ENCODE data around the gene APLP1. TPM values are rescaled to one million over a fixed set of nuclear protein-coding genes. Genes with fewer than 3 reads are reported as not detected.
"Not testable (repeated sequence)": the region's sequence is repeated elsewhere in the genome, so short reads cannot be mapped to it uniquely, and the experiment has no call there.

The APLP1 gene
- polyA plus RNA-seq, 4 donors, result 19.3 to 32.8 (median 28.3) TPM

DNA sequence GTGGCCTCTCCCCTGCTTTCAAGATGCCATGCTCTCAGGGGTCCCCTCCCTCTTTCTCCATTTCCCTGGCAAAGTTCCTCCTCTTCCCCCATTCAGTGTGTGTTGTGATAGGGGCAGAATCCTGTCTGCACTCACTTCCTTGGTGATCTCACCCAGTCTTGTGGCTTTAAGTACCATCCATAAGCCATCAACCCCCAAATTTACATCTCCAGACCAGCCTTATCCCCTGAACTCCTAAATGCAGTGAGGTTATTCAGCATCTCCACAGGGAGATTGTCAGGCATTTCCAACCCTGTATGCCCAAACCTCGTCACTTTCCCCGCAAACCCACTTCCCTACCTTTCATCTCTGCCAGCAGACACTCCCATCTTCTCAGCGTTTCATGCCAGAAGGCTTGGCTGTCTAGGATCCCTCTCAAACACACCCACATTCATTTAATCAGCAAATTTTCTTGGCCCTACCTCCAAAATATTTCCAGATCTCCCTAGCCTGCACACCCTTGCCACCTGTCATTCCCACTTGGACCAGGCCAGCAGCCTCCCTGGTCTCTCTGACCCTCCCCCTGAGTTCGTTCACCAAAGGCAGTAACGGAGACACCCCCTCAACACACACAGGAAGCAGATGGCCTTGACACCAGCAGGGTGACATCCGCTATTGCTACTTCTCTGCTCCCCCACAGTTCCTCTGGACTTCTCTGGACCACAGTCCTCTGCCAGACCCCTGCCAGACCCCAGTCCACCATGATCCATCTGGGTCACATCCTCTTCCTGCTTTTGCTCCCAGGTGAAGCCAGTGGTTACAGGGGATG, 33.7 kb downstream of the APLP1 start, which contains the start of gene HCST:
Gene HCST (plus strand): TSS at position 676 of the 808 bp plus-strand sequence. CDS start 65 bp downstream, at position 741.
- no peak for DNase-seq (ENCODE audit: low read depth in 4 of 4, low spot score in 2 of 4)

DNA sequence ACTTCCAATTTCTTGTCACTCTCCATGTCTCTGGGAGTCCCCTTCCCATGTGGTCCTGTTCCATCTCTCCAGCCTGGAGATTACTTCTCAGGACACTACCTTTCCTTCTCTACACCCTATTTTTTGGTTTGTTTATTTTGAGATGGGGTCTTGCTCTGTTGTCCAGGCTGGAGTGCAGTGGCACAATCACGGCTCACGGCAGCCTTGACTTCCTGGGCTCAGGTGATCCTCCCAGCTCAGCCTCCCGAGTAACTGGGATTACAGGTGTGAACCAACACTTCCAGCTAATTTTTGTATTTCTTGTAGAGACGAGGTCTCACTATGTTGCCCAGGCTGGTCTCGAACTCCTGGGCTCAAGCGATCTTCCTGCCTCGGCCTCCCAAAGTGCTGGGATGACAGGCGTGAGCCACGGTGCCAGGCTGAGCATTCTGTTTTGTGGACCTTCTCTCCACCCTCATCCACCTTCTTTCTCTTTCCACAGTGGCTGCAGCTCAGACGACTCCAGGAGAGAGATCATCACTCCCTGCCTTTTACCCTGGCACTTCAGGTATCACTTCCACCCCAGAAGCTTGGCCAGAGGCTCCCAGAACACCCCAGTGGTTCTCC, 34.6 kb downstream of the APLP1 start:
- DNase-seq (ENCODE audit: low read depth in 4 of 4, low spot score in 2 of 4), result no peak

DNA sequence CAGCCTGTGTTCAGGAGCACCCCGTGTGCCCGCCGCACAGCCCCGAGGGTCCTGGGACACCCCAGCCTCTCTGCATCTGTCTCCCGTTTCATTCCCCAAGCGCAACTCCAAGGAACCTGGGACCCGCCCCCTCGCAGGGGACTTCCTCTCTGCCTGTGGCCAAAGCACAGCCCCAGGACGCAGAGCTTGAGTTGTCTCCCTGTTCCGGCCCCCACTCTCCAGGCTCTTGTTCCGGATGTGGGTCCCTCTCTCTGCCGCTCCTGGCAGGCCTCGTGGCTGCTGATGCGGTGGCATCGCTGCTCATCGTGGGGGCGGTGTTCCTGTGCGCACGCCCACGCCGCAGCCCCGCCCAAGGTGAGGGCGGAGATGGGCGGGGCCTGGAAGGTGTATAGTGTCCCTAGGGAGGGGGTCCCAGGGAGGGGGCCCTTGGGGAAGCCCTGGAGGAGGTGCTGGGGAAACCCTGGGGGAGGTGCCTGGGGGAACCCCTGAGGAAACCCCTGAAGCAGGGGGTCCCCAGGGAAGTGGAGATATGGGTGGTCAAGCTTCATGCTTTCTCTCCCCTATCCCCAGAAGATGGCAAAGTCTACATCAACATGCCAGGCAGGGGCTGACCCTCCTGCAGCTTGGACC, 35.3 kb downstream of the APLP1 start:
- no peak for DNase-seq (ENCODE audit: low read depth in 4 of 4, low spot score in 2 of 4)

DNA sequence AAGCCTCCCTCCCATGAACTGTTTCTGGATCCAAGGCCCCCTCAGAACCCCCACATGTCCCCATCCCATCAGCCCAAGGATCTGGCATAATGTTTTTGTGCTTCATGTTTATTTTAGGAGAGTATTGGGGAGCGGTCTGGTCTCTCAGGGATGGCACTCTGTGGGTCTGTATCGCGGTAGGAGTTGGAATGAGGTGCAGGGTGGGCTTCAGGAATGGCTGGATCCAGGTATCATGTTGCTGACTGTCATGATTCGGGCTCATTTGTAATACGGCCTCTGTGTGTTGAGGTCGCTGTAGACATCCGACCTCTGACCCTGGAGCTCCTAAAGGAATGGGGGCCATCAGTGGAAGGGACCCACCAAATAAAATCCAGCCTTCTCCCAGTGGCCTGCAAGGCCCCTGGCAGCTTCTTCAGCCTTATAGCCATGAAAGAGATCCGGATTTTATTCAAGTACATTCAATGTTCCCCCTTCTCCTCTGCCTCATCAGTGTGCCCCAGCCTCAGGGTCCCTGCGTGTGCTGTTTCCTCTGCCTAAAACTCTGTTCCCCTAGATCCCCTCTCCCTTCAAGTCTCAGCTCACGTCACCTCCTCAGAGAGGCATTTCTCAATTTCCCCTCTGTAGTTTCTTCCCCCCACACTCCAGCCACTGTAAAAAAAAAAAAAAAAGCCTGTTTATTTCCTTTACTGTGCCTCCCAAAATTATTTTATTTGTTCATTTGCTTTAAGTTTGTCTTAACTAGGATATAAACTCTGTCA, 36.1 kb downstream of the APLP1 start:
- DNase-seq (ENCODE audit: low read depth in 4 of 4, low spot score in 2 of 4), result no peak

GRCh38 chr19:35905178-35905727, 36.9 kb downstream of the APLP1 start:
- no peak for DNase-seq (ENCODE audit: low read depth in 4 of 4, low spot score in 2 of 4)

DNA sequence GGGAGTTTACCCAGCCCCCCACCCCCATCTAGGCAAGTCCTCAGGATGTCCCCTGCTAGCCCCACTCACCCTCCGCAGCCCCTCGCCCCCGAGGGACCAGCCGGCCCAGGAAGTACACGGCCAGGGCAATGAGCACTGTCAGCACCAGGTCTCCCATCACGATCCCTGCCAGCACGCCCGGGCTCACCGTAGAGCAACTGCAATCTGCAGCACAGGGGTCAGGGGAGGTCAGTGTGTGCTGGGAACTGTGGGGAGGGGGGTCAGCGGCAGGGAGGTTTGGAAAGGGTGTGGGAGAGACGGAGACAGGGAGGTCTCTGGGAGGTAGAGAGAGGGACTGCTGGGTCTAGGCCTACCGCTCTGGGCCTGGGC, 39.0 kb downstream of the APLP1 start:
- DNase-seq (ENCODE audit: low read depth in 4 of 4, low spot score in 2 of 4), result no peak

DNA sequence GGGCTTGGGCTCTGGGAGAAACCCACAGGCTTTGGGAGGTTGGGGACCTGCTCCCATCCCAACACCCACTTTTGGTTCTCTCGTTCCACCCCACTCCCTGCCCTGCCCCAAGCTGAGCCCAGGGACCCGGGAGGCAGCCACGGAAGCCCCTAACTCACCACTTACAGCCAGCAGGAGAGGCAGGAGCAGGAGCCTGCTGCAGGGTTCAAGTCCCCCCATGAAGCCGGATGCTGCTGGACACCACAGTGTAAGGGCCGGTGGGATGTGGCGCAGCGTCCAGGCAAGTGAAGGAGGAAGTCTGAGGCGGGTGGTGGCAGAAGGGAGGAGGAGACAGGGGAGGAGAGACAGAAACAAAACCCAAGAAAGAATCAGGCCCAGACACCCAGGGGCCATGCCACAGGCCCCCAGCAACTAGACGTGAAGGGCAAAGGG, 39.7 kb downstream of the APLP1 start, which contains the start of gene TYROBP:
Gene TYROBP (minus strand): TSS at position 286 of the 432 bp plus-strand sequence. CDS start 67 bp downstream, at position 219.
- DNase-seq (ENCODE audit: low read depth in 4 of 4, low spot score in 2 of 4), result no peak

DNA sequence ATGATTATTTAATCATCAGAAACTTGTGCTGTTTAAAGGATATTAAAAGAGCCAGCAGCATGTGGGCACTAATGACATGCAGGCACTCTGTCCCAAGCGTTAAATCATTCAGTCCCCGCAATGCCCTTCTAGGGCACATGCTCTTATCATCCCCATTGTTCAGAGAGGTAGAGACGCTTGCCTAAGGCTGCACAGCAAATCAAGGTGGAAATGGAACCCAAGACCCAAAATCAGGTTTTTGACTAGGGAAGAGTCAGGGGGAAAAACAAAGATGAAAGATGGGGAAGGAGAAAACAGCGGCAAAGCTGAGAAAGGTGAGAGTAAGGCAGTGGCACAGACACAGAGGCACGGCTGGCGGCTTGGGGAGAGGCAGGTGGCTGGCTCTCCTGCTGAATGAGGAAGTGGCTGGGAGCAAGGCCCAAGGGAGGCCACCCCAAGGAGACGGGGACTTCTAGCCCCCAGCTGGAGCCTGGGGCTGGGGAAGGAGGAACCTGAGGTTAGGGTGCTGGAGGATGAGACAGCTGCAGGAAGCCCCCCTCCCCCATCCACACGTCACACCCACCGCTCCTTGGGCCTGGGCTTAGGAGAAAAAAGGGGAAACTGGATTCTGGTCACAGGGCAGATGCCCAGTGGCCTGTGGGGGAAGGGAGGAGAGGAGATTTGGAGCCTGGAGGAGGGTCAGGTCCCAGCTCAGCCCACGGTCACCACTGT, 40.8 kb downstream of the APLP1 start:
- no peak for DNase-seq (ENCODE audit: low read depth in 4 of 4, low spot score in 2 of 4)

DNA sequence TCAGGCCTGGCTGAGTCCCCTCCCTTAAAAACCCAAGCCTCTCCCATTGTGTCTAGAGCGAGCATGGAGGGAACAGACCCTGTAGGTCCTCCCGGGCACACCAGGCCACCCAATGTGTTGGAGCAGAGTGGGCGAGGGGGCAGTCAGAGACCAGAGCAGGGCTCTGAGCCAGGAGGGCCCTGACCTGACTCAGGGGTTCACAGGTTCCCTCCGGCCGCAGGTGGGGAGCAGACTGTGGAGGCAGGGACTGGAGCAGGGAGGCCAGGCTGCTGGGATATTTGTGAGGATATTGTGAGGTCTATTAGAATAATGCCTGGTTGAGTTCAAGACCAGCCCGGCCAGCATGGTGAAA, 41.3 kb downstream of the APLP1 start:
- DNase-seq (ENCODE audit: low read depth in 4 of 4, low spot score in 2 of 4), result no peak

GRCh38 chr19:35910355-35910754, 42.0 kb downstream of the APLP1 start:
- DNase-seq (ENCODE audit: low read depth in 4 of 4, low spot score in 2 of 4), result not testable (repeated sequence)

- no peak for DNase-seq (ENCODE audit: low read depth in 4 of 4, low spot score in 2 of 4)
Measured at GRCh38 chr19:35911173-35911572, 42.8 kb downstream of the APLP1 start.

- DNase-seq (ENCODE audit: low read depth in 4 of 4, low spot score in 2 of 4), result no peak
Measured at GRCh38 chr19:35911790-35912189, 43.4 kb downstream of the APLP1 start.

GRCh38 chr19:35913589-35913988, 45.2 kb downstream of the APLP1 start:
- DNase-seq (ENCODE audit: low read depth in 4 of 4, low spot score in 2 of 4), result no peak

DNA sequence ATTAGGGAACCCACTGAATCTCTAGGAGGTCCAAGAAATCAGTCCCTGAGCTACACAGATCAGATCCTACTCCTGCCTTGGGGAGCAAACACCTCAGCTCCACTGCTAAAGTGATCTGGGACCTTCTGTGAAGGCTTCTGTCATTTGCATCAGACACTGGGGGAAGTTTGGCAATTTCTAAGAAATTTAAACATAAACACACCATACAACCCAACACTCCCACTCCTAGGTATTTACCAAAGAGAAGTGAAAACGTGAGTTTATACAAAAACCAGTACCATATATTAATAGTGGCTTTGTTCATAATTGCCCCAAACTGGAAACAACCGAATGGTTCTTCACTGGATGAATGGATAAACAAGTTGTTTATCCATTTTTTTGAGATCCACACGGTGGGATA, 47.1 kb downstream of the APLP1 start:
- DNase-seq (ENCODE audit: low read depth in 4 of 4, low spot score in 2 of 4), result no peak

- no peak for DNase-seq (ENCODE audit: low read depth in 4 of 4, low spot score in 2 of 4)
Measured at GRCh38 chr19:35919306-35919705, 50.9 kb downstream of the APLP1 start.

GRCh38 chr19:35921012-35921411, 52.6 kb downstream of the APLP1 start:
- DNase-seq (ENCODE audit: low read depth in 4 of 4, low spot score in 2 of 4), result no peak

DNA sequence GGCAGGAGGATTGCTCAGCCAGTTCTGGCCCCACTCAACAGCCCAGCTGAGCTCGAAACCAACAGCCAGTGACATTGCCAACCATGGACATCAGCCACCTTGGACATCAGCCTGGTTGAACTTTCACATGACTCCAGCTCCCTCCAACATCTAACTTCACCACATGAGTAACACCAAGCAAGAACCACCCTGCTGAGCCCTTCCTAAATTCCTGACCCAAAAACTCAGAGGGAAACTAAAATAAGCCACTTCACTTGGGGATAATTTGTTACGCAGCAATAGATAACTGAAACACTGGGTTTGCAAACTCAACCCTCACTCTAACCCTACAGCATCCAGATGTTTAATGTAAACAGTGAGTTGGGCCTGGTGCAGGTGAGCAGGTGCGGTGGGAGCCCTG, 57.1 kb downstream of the APLP1 start:
- DNase-seq (ENCODE audit: low read depth in 4 of 4, low spot score in 2 of 4), result no peak

GRCh38 chr19:35928507-35928906, 60.1 kb downstream of the APLP1 start:
- DNase-seq (ENCODE audit: low read depth in 4 of 4, low spot score in 2 of 4), result no peak

Measured in left renal cortex interstitium (tissue), 4 donors.